ENCODE data around the gene CEP128.

Gene CEP128

GRCh38 chr14:80491131-80491530 is 450.4 kb downstream of the CEP128 start:
- H3K4me1 ChIP-seq (ENCODE audit: control insufficient read depth, insufficient read depth, low read length), result peaks cover 8% of the 10 kb centered on the region; the same call in 1 of the 2 replicates
- no peak overlapping the region for H3K4me3 ChIP-seq (ENCODE audit: low read depth, low read length)
- no peaks in the 10 kb centered on the region for H3K36me3 ChIP-seq (ENCODE audit: control insufficient read depth, insufficient read depth, low read length)
- H3K27ac ChIP-seq (ENCODE audit: low read depth, low read length), result no peak overlapping the region
- no peaks in the 10 kb centered on the region for H3K27me3 ChIP-seq (ENCODE audit: control insufficient read depth, insufficient read depth, low read length)
- H3K9me3 ChIP-seq (ENCODE audit: control insufficient read depth, insufficient read depth, low read depth, low read length), result no peaks in the 10 kb centered on the region
- no peak overlapping the region for H3K9ac ChIP-seq (ENCODE audit: low read length)

- Histone ChIP-seq H3K9me3 (ENCODE audit: control insufficient read depth, insufficient read depth, low read depth, low read length) (no peaks in the 10 kb centered on the region), H3K27ac (ENCODE audit: low read depth, low read length) (no peak overlapping the region), H3K9ac (ENCODE audit: low read length) (no peak overlapping the region), H3K27me3 (ENCODE audit: control insufficient read depth, insufficient read depth, low read length) (no peaks in the 10 kb centered on the region), H3K4me3 (ENCODE audit: low read depth, low read length) (no peak overlapping the region), H3K36me3 (ENCODE audit: control insufficient read depth, insufficient read depth, low read length) (no peaks in the 10 kb centered on the region), H3K4me1 (ENCODE audit: control insufficient read depth, insufficient read depth, low read length) (peaks cover 8% of the 10 kb centered on the region; the same call in 1 of the 2 replicates)
These were observed 452.0 kb downstream of the CEP128 start for GRCh38 chr14:80489513-80489912.

- Histone ChIP-seq H3K4me1 (ENCODE audit: control insufficient read depth, insufficient read depth, low read length) (0 out of 2 replicates have a peak, but pooled peaks cover under 1% of the 10 kb centered on the region), H3K9ac (ENCODE audit: low read length) (no peak overlapping the region), H3K27ac (ENCODE audit: low read depth, low read length) (no peak overlapping the region), H3K9me3 (ENCODE audit: control insufficient read depth, insufficient read depth, low read depth, low read length) (no peaks in the 10 kb centered on the region), H3K36me3 (ENCODE audit: control insufficient read depth, insufficient read depth, low read length) (no peaks in the 10 kb centered on the region), H3K4me3 (ENCODE audit: low read depth, low read length) (no peak overlapping the region), H3K27me3 (ENCODE audit: control insufficient read depth, insufficient read depth, low read length) (no peaks in the 10 kb centered on the region)
These were observed 455.8 kb downstream of the CEP128 start for GRCh38 chr14:80485764-80486163.

DNA sequence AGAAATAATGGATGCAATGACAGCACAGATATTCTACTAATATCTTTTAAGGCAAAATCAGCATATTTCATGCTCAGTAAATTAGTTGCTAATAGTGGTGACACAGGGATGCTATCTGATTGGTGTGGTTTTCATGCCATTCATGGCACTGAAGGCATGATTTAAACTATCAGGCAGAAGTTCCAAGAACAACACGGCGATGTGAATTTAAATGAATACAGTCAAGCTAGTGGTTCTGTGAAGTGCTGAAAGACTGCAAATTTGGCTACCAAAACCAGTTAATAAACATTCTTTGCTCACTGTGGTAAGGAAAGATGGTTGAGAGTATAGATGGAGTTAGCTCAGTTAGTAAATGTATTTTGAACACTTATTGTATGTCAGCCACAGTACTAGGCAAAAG is 458.2 kb downstream of the CEP128 start:
- no peaks in the 10 kb centered on the region for H3K36me3 ChIP-seq (ENCODE audit: control insufficient read depth, insufficient read depth, low read length)
- no peak overlapping the region for H3K4me3 ChIP-seq (ENCODE audit: low read depth, low read length)
- no peaks in the 10 kb centered on the region for H3K27me3 ChIP-seq (ENCODE audit: control insufficient read depth, insufficient read depth, low read length)
- H3K9ac ChIP-seq (ENCODE audit: low read length), result no peak overlapping the region
- no peaks in the 10 kb centered on the region for H3K9me3 ChIP-seq (ENCODE audit: control insufficient read depth, insufficient read depth, low read depth, low read length)
- H3K4me1 ChIP-seq (ENCODE audit: control insufficient read depth, insufficient read depth, low read length), result no peaks in the 10 kb centered on the region
- H3K27ac ChIP-seq (ENCODE audit: low read depth, low read length), result no peak overlapping the region

DNA sequence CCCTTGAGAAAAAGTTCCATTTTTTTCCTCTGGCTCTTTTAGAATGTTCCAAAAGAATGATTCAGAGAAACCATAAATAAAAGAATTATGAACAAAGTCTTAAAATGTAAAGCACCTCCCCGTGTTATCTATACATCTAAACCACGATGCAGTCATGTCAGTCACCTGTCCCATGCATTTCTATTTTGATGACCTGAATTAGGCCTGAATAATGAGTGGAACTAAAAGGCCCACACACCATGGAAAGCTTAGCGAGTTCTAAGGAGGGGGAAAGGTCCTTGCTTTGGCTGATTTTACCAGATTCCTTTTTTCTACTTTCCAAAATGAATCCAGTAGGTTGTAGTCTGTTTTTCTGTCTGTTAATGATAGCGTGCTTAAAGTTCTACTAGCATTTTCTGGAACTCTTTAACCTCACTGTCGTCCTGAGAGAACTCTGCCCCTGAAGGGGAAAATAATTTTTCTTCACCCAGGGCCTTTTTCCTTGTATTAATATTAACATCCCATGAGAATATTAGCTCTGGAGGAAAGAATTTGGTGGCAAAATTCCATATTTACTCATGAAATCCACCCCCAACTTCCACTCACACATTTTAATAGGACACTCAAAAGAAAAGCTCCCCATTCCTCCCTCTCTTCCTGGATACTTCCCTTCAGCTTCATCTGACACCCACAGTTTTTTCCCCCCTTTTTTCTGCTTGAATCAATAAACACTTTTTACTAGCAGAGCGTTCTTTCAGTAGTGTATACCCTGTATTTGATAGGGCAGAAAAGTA is 464.0 kb downstream of the CEP128 start:
- no peak overlapping the region for H3K4me3 ChIP-seq (ENCODE audit: low read depth, low read length)
- H3K4me1 ChIP-seq (ENCODE audit: control insufficient read depth, insufficient read depth, low read length), result no peaks in the 10 kb centered on the region
- H3K9ac ChIP-seq (ENCODE audit: low read length), result no peak overlapping the region
- no peaks in the 10 kb centered on the region for H3K27me3 ChIP-seq (ENCODE audit: control insufficient read depth, insufficient read depth, low read length)
- H3K9me3 ChIP-seq (ENCODE audit: control insufficient read depth, insufficient read depth, low read depth, low read length), result peaks cover 10% of the 10 kb centered on the region
- no peak overlapping the region for H3K27ac ChIP-seq (ENCODE audit: low read depth, low read length)
- H3K36me3 ChIP-seq (ENCODE audit: control insufficient read depth, insufficient read depth, low read length), result no peaks in the 10 kb centered on the region

DNA sequence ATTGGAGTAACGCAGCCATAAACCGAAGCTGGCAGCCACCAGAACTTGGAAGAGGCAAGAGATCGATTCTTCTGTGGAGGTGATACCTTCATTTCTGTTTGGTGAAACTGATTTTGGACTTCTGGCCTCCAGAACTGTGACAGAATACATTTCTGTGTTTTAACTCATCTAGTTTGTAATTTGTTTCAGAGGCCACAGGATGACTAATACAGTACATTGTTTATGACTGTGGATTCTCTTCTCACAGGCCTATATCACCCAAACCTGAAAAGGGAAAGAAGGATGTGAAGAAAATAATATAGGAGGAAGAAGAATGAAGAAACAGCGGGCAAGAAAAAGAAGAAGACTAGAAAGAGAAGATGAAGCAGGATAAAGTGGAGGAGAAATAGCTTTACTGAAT is 466.5 kb downstream of the CEP128 start:
- Histone ChIP-seq H3K27ac (ENCODE audit: low read depth, low read length) (no peak overlapping the region), H3K9ac (ENCODE audit: low read length) (no peak overlapping the region), H3K4me1 (ENCODE audit: control insufficient read depth, insufficient read depth, low read length) (no peaks in the 10 kb centered on the region), H3K36me3 (ENCODE audit: control insufficient read depth, insufficient read depth, low read length) (no peaks in the 10 kb centered on the region), H3K9me3 (ENCODE audit: control insufficient read depth, insufficient read depth, low read depth, low read length) (peaks cover 26% of the 10 kb centered on the region), H3K27me3 (ENCODE audit: control insufficient read depth, insufficient read depth, low read length) (no peaks in the 10 kb centered on the region), H3K4me3 (ENCODE audit: low read depth, low read length) (no peak overlapping the region)

GRCh38 chr14:80468331-80469122 is 473.0 kb downstream of the CEP128 start:
- Histone ChIP-seq H3K9me3 (ENCODE audit: control insufficient read depth, insufficient read depth, low read depth, low read length) (peaks cover 31% of the 10 kb centered on the region), H3K27ac (ENCODE audit: low read depth, low read length) (no peak overlapping the region), H3K4me1 (ENCODE audit: control insufficient read depth, insufficient read depth, low read length) (peaks cover 8% of the 10 kb centered on the region; the same call in 1 of the 2 replicates), H3K36me3 (ENCODE audit: control insufficient read depth, insufficient read depth, low read length) (no peaks in the 10 kb centered on the region), H3K27me3 (ENCODE audit: control insufficient read depth, insufficient read depth, low read length) (peaks cover 4% of the 10 kb centered on the region), H3K9ac (ENCODE audit: low read length) (no peak overlapping the region), H3K4me3 (ENCODE audit: low read depth, low read length) (no peak overlapping the region)

GRCh38 chr14:80465546-80466220 is 475.9 kb downstream of the CEP128 start:
- H3K27me3 ChIP-seq (ENCODE audit: control insufficient read depth, insufficient read depth, low read length), result peaks cover 15% of the 10 kb centered on the region
- peaks cover 8% of the 10 kb centered on the region; the same call in 1 of the 2 replicates for H3K4me1 ChIP-seq (ENCODE audit: control insufficient read depth, insufficient read depth, low read length)
- no peak overlapping the region for H3K9ac ChIP-seq (ENCODE audit: low read length)
- H3K36me3 ChIP-seq (ENCODE audit: control insufficient read depth, insufficient read depth, low read length), result no peaks in the 10 kb centered on the region
- H3K9me3 ChIP-seq (ENCODE audit: control insufficient read depth, insufficient read depth, low read depth, low read length), result peaks cover 9% of the 10 kb centered on the region
- H3K27ac ChIP-seq (ENCODE audit: low read depth, low read length), result no peak overlapping the region
- H3K4me3 ChIP-seq (ENCODE audit: low read depth, low read length), result no peak overlapping the region

GRCh38 chr14:80464531-80465149 is 476.9 kb downstream of the CEP128 start:
- Histone ChIP-seq H3K27ac (ENCODE audit: low read depth, low read length) (no peak overlapping the region), H3K9me3 (ENCODE audit: control insufficient read depth, insufficient read depth, low read depth, low read length) (peaks cover 9% of the 10 kb centered on the region), H3K4me3 (ENCODE audit: low read depth, low read length) (no peak overlapping the region), H3K9ac (ENCODE audit: low read length) (no peak overlapping the region), H3K27me3 (ENCODE audit: control insufficient read depth, insufficient read depth, low read length) (peaks cover 15% of the 10 kb centered on the region), H3K4me1 (ENCODE audit: control insufficient read depth, insufficient read depth, low read length) (peaks cover 8% of the 10 kb centered on the region; the same call in 1 of the 2 replicates), H3K36me3 (ENCODE audit: control insufficient read depth, insufficient read depth, low read length) (no peaks in the 10 kb centered on the region)

GRCh38 chr14:80456209-80456608 is 485.3 kb downstream of the CEP128 start:
- Histone ChIP-seq H3K9ac (ENCODE audit: low read length) (no peak overlapping the region), H3K9me3 (ENCODE audit: control insufficient read depth, insufficient read depth, low read depth, low read length) (peaks cover 11% of the 10 kb centered on the region; the same call in 1 of the 2 replicates), H3K4me1 (ENCODE audit: control insufficient read depth, insufficient read depth, low read length) (no peaks in the 10 kb centered on the region), H3K27ac (ENCODE audit: low read depth, low read length) (no peak overlapping the region), H3K27me3 (ENCODE audit: control insufficient read depth, insufficient read depth, low read length) (no peaks in the 10 kb centered on the region), H3K36me3 (ENCODE audit: control insufficient read depth, insufficient read depth, low read length) (no peaks in the 10 kb centered on the region), H3K4me3 (ENCODE audit: low read depth, low read length) (no peak overlapping the region)
